DND-41 (cell line): ENCODE measurements around the gene IFT25.
"Not testable (repeated sequence)": the region's sequence is repeated elsewhere in the genome, so short reads cannot be mapped to it uniquely, and the experiment has no call there.

ENCODE experiments used
- EZH2 ChIP-seq: IDR thresholded peaks from 3 replicates; pipeline ENCODE4 v1.6.1; 2012; ENCODE audit warnings: borderline replicate concordance, low read depth, mild to moderate bottlenecking, moderate library complexity, low read length, inconsistent platforms; ENCODE audit not compliant: severe bottlenecking
- TF ChIP-seq, protein P1 (sequence below): IDR thresholded peaks from 2 replicates; pipeline ENCODE4 v1.5.1; 2012; ENCODE audit warnings: borderline replicate concordance, low read length, moderate library complexity, mild to moderate bottlenecking; ENCODE audit not compliant: poor library complexity, severe bottlenecking; ENCODE audit errors: extremely low read depth

DNA sequence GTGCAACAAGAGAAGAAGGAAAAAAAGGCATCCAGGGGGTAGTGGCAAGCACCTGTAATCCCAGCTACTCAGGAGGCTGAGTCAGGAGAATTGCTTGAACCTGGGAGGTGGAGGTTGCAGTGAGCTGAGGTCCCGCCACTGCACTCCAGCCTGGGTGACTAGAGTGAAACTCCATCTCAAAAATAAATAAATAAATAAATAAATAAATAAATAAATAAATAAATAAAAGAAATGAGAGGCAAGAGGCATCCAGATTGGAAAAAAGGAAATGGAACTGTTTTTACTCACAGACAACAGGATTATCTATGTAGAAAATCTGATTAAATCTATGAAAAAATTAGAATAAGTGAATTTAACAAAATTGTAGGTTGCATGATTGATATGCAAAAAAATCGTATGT lies 49.0 kb upstream of the IFT25 start:
- TF ChIP-seq, protein P1, sequence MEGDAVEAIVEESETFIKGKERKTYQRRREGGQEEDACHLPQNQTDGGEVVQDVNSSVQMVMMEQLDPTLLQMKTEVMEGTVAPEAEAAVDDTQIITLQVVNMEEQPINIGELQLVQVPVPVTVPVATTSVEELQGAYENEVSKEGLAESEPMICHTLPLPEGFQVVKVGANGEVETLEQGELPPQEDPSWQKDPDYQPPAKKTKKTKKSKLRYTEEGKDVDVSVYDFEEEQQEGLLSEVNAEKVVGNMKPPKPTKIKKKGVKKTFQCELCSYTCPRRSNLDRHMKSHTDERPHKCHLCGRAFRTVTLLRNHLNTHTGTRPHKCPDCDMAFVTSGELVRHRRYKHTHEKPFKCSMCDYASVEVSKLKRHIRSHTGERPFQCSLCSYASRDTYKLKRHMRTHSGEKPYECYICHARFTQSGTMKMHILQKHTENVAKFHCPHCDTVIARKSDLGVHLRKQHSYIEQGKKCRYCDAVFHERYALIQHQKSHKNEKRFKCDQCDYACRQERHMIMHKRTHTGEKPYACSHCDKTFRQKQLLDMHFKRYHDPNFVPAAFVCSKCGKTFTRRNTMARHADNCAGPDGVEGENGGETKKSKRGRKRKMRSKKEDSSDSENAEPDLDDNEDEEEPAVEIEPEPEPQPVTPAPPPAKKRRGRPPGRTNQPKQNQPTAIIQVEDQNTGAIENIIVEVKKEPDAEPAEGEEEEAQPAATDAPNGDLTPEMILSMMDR = not testable (repeated sequence)
- TF ChIP-seq EZH2 = not testable (repeated sequence)
